ENCODE data around the gene SV2B. TPM values are rescaled to one million over a fixed set of nuclear protein-coding genes. Genes with fewer than 3 reads are reported as not detected.

Gene SV2B
- total RNA-seq, 1 donor from 2014 or later = 1.6 TPM

DNA sequence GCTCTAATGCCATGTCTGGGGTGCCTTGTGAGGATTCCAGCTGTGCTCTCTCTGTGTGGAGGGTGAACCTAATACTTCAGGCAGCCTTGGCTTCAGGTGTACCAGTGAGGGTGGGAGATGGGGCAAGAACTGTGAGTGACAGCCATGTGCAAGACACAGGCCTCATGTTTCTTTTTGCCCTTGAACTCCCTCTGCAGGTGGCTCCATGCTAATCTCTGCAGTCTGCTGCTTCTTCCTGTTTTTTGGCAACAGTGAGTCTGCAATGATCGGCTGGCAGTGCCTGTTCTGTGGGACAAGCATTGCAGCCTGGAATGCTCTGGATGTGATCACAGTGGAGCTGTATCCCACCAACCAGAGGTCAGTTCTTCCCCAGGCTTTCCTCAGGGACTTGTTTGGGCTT, 189.3 kb downstream of the SV2B start:
- H3K27ac ChIP-seq (ENCODE audit: low read depth, low read length) = no peak overlapping the region
- peaks cover 3 to 8% (median 6%) of the 10 kb centered on the region in 3 donors for H3K27me3 ChIP-seq (ENCODE audit: control insufficient read depth in 3 of 3, insufficient read depth in 3 of 3, low read length in 3 of 3)
- H3K36me3 ChIP-seq (ENCODE audit: control insufficient read depth in 3 of 3, insufficient read depth in 3 of 3, low read length in 3 of 3) = no peaks in the 10 kb centered on the region
- H3K4me1 ChIP-seq (ENCODE audit: control insufficient read depth in 3 of 3, insufficient read depth in 3 of 3, low read length in 3 of 3) = no peaks in the 10 kb centered on the region
- no peak overlapping the region for H3K9ac ChIP-seq (ENCODE audit: low read depth in 1 of 3, low read length in 3 of 3)
- no peaks in the 10 kb centered on the region for H3K9me3 ChIP-seq (ENCODE audit: control insufficient read depth in 3 of 3, low read length in 3 of 3)
- H3K4me3 ChIP-seq (ENCODE audit: low read length in 3 of 3) = no peak overlapping the region

- H3K36me3 ChIP-seq (ENCODE audit: control insufficient read depth in 3 of 3, insufficient read depth in 3 of 3, low read length in 3 of 3) = no peaks in the 10 kb centered on the region
- no peak overlapping the region for H3K27ac ChIP-seq (ENCODE audit: low read depth, low read length)
- no peaks in the 10 kb centered on the region for H3K9me3 ChIP-seq (ENCODE audit: control insufficient read depth in 3 of 3, low read length in 3 of 3)
- H3K27me3 ChIP-seq (ENCODE audit: control insufficient read depth in 3 of 3, insufficient read depth in 3 of 3, low read length in 3 of 3) = peaks cover 3 to 11% (median 8%) of the 10 kb centered on the region in 3 donors
- H3K4me3 ChIP-seq (ENCODE audit: low read length in 3 of 3) = no peak overlapping the region
- no peaks in the 10 kb centered on the region for H3K4me1 ChIP-seq (ENCODE audit: control insufficient read depth in 3 of 3, insufficient read depth in 3 of 3, low read length in 3 of 3)
- no peak overlapping the region for H3K9ac ChIP-seq (ENCODE audit: low read depth in 1 of 3, low read length in 3 of 3)
These were observed 190.5 kb downstream of the SV2B start for GRCh38 chr15:91290553-91290952.

DNA sequence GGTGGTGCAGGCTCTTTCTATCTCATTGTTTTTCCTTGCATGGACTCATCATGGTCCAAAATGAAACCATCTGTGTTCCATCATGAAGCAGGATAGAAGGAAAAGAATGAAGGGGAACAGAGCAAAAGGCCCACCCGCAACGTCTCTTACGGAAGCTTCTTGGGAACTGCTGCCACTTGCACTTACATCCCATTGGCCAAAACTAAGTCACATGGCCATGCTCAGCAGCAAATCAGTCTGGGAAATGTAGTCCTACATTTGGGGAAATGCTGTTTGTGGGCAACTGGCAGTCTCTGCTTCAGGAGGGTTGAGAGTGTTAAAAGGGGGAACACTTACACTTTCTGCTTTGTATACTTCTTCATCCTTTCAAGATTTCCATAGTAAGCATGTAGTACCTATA, 191.6 kb downstream of the SV2B start:
- H3K9ac ChIP-seq (ENCODE audit: low read depth in 1 of 3, low read length in 3 of 3) = no peak overlapping the region
- peak overlapping the region in 1 of 3 donors; percentile 32 for H3K4me3 ChIP-seq (ENCODE audit: low read length in 3 of 3)

GRCh38 chr15:91294344-91294743, 194.3 kb downstream of the SV2B start:
- Histone ChIP-seq H3K4me1 (ENCODE audit: control insufficient read depth in 3 of 3, insufficient read depth in 3 of 3, low read length in 3 of 3) (no peaks in the 10 kb centered on the region), H3K9me3 (ENCODE audit: control insufficient read depth in 3 of 3, low read length in 3 of 3) (no peaks in the 10 kb centered on the region)

More for the DNA sequence above, 191.6 kb downstream of the SV2B start:
- Histone ChIP-seq H3K27me3 (ENCODE audit: control insufficient read depth in 3 of 3, insufficient read depth in 3 of 3, low read length in 3 of 3) (peaks cover 8 to 17% (median 14%) of the 10 kb centered on the region in 3 donors), H3K9me3 (ENCODE audit: control insufficient read depth in 3 of 3, low read length in 3 of 3) (no peaks in the 10 kb centered on the region), H3K27ac (ENCODE audit: low read depth, low read length) (no peak overlapping the region), H3K36me3 (ENCODE audit: control insufficient read depth in 3 of 3, insufficient read depth in 3 of 3, low read length in 3 of 3) (no peaks in the 10 kb centered on the region), H3K4me1 (ENCODE audit: control insufficient read depth in 3 of 3, insufficient read depth in 3 of 3, low read length in 3 of 3) (no peaks in the 10 kb centered on the region)

GRCh38 chr15:91294795-91295194, 194.7 kb downstream of the SV2B start:
- H3K27me3 ChIP-seq (ENCODE audit: control insufficient read depth in 3 of 3, insufficient read depth in 3 of 3, low read length in 3 of 3) = peaks cover 11 to 22% (median 17%) of the 10 kb centered on the region in 3 donors
- no peak overlapping the region for H3K4me3 ChIP-seq (ENCODE audit: low read length in 3 of 3)
- H3K9me3 ChIP-seq (ENCODE audit: control insufficient read depth in 3 of 3, low read length in 3 of 3) = no peaks in the 10 kb centered on the region
- no peaks in the 10 kb centered on the region for H3K36me3 ChIP-seq (ENCODE audit: control insufficient read depth in 3 of 3, insufficient read depth in 3 of 3, low read length in 3 of 3)
- H3K4me1 ChIP-seq (ENCODE audit: control insufficient read depth in 3 of 3, insufficient read depth in 3 of 3, low read length in 3 of 3) = no peaks in the 10 kb centered on the region
- no peak overlapping the region for H3K27ac ChIP-seq (ENCODE audit: low read depth, low read length)
- no peak overlapping the region for H3K9ac ChIP-seq (ENCODE audit: low read depth in 1 of 3, low read length in 3 of 3)

More at GRCh38 chr15:91294344-91294743, 194.3 kb downstream of the SV2B start:
- Histone ChIP-seq H3K4me3 (ENCODE audit: low read length in 3 of 3) (no peak overlapping the region), H3K27ac (ENCODE audit: low read depth, low read length) (no peak overlapping the region), H3K27me3 (ENCODE audit: control insufficient read depth in 3 of 3, insufficient read depth in 3 of 3, low read length in 3 of 3) (peaks cover 11 to 22% (median 17%) of the 10 kb centered on the region in 3 donors), H3K36me3 (ENCODE audit: control insufficient read depth in 3 of 3, insufficient read depth in 3 of 3, low read length in 3 of 3) (no peaks in the 10 kb centered on the region), H3K9ac (ENCODE audit: low read depth in 1 of 3, low read length in 3 of 3) (no peak overlapping the region)

DNA sequence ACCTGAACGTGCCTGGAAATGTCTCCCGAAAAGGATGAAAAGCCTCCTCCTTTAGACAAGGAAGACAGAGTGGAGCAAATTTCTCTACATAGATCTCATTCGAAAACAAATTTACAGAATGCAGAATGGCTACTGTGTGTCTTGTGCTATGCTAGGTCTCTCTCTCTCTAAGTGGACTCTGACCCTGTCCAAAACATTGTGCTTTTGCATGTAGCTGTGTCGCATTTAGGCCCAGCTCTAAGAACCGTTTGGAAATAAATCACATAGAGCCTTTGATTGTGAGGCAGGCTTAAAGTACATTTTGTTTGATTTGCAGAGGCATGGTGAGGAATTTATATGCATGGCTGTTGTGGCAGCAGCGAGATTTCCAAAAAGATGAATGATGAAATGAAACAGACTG, 198.0 kb downstream of the SV2B start:
- Histone ChIP-seq H3K27me3 (ENCODE audit: control insufficient read depth in 3 of 3, insufficient read depth in 3 of 3, low read length in 3 of 3) (peaks cover 11 to 17% (median 14%) of the 10 kb centered on the region in 3 donors), H3K9me3 (ENCODE audit: control insufficient read depth in 3 of 3, low read length in 3 of 3) (no peaks in the 10 kb centered on the region), H3K27ac (ENCODE audit: low read depth, low read length) (no peak overlapping the region), H3K4me1 (ENCODE audit: control insufficient read depth in 3 of 3, insufficient read depth in 3 of 3, low read length in 3 of 3) (peaks cover 0 to 5% (median 0%) of the 10 kb centered on the region in 3 donors), H3K9ac (ENCODE audit: low read depth in 1 of 3, low read length in 3 of 3) (no peak overlapping the region), H3K36me3 (ENCODE audit: control insufficient read depth in 3 of 3, insufficient read depth in 3 of 3, low read length in 3 of 3) (no peaks in the 10 kb centered on the region), H3K4me3 (ENCODE audit: low read length in 3 of 3) (no peak overlapping the region)

GRCh38 chr15:91302588-91303439, 202.8 kb downstream of the SV2B start:
- H3K36me3 ChIP-seq (ENCODE audit: control insufficient read depth in 3 of 3, insufficient read depth in 3 of 3, low read length in 3 of 3) = no peaks in the 10 kb centered on the region
- H3K27me3 ChIP-seq (ENCODE audit: control insufficient read depth in 3 of 3, insufficient read depth in 3 of 3, low read length in 3 of 3) = peaks cover 0 to 9% (median 5%) of the 10 kb centered on the region in 3 donors
- H3K4me1 ChIP-seq (ENCODE audit: control insufficient read depth in 3 of 3, insufficient read depth in 3 of 3, low read length in 3 of 3) = peaks cover 0 to 7% (median 5%) of the 10 kb centered on the region in 3 donors
- H3K9me3 ChIP-seq (ENCODE audit: control insufficient read depth in 3 of 3, low read length in 3 of 3) = no peaks in the 10 kb centered on the region
- H3K27ac ChIP-seq (ENCODE audit: low read depth, low read length) = no peak overlapping the region
- H3K4me3 ChIP-seq (ENCODE audit: low read length in 3 of 3) = no peak overlapping the region
- H3K9ac ChIP-seq (ENCODE audit: low read depth in 1 of 3, low read length in 3 of 3) = no peak overlapping the region

GRCh38 chr15:91304210-91304609, 204.2 kb downstream of the SV2B start:
- Histone ChIP-seq H3K27ac (ENCODE audit: low read depth, low read length) (no peak overlapping the region), H3K9ac (ENCODE audit: low read depth in 1 of 3, low read length in 3 of 3) (no peak overlapping the region), H3K4me1 (ENCODE audit: control insufficient read depth in 3 of 3, insufficient read depth in 3 of 3, low read length in 3 of 3) (peaks cover 0 to 7% (median 5%) of the 10 kb centered on the region in 3 donors), H3K36me3 (ENCODE audit: control insufficient read depth in 3 of 3, insufficient read depth in 3 of 3, low read length in 3 of 3) (no peaks in the 10 kb centered on the region), H3K9me3 (ENCODE audit: control insufficient read depth in 3 of 3, low read length in 3 of 3) (no peaks in the 10 kb centered on the region), H3K4me3 (ENCODE audit: low read length in 3 of 3) (no peak overlapping the region), H3K27me3 (ENCODE audit: control insufficient read depth in 3 of 3, insufficient read depth in 3 of 3, low read length in 3 of 3) (peaks cover 0 to 9% (median 5%) of the 10 kb centered on the region in 3 donors)

GRCh38 chr15:91304786-91305185, 204.7 kb downstream of the SV2B start:
- Histone ChIP-seq H3K9me3 (ENCODE audit: control insufficient read depth in 3 of 3, low read length in 3 of 3) (no peaks in the 10 kb centered on the region), H3K27ac (ENCODE audit: low read depth, low read length) (no peak overlapping the region), H3K27me3 (ENCODE audit: control insufficient read depth in 3 of 3, insufficient read depth in 3 of 3, low read length in 3 of 3) (peaks cover 0 to 9% (median 5%) of the 10 kb centered on the region in 3 donors), H3K36me3 (ENCODE audit: control insufficient read depth in 3 of 3, insufficient read depth in 3 of 3, low read length in 3 of 3) (no peaks in the 10 kb centered on the region), H3K9ac (ENCODE audit: low read depth in 1 of 3, low read length in 3 of 3) (no peak overlapping the region), H3K4me3 (ENCODE audit: low read length in 3 of 3) (no peak overlapping the region), H3K4me1 (ENCODE audit: control insufficient read depth in 3 of 3, insufficient read depth in 3 of 3, low read length in 3 of 3) (peaks cover 0 to 7% (median 5%) of the 10 kb centered on the region in 3 donors)

GRCh38 chr15:91306144-91306543, 206.1 kb downstream of the SV2B start:
- H3K27me3 ChIP-seq (ENCODE audit: control insufficient read depth in 3 of 3, insufficient read depth in 3 of 3, low read length in 3 of 3) = peaks cover 0 to 9% (median 5%) of the 10 kb centered on the region in 3 donors
- peaks cover 0 to 7% (median 5%) of the 10 kb centered on the region in 3 donors for H3K4me1 ChIP-seq (ENCODE audit: control insufficient read depth in 3 of 3, insufficient read depth in 3 of 3, low read length in 3 of 3)
- no peaks in the 10 kb centered on the region for H3K9me3 ChIP-seq (ENCODE audit: control insufficient read depth in 3 of 3, low read length in 3 of 3)
- no peaks in the 10 kb centered on the region for H3K36me3 ChIP-seq (ENCODE audit: control insufficient read depth in 3 of 3, insufficient read depth in 3 of 3, low read length in 3 of 3)
- no peak overlapping the region for H3K9ac ChIP-seq (ENCODE audit: low read depth in 1 of 3, low read length in 3 of 3)
- H3K27ac ChIP-seq (ENCODE audit: low read depth, low read length) = no peak overlapping the region
- no peak overlapping the region for H3K4me3 ChIP-seq (ENCODE audit: low read length in 3 of 3)

Data from skeletal muscle tissue (tissue), 4 donors.